Heart left ventricle (tissue), 13 donors: Measurements from ENCODE around the gene KPNB1.

Experiments
- POLR2A ChIP-seq, 2 donors: fragments of 450-650 bp; IDR thresholded peaks; one replicate each; pipeline ENCODE4 v1.6.1; 2017; ENCODE audit warnings: antibody characterized with exemption in 2 of 2, mild to moderate bottlenecking in 2 of 2, moderate library complexity in 2 of 2
- TF ChIP-seq, protein P1 (sequence below), 12 donors: fragments of 200-600 bp; sonication (generic) in 4 of 12; IDR thresholded peaks; one replicate each; pipeline versions ENCODE4 v1.5.0 to v1.8.0; 2018 to 2022; ENCODE audit warnings: antibody characterized with exemption in 12 of 12, mild to moderate bottlenecking in 5 of 12
- donor health status: ischemic (EF 13 %, LVEDD 7.1; RV severe dilation, severe dysfunction).
- donor health status: DM: no; HTN: yes; CAD: no.
- donor health status: DM: no; HTN: no; CAD: no.
- donor health status: ischemic (EF 25% LVEDD 6.9; RV normal size, moderate dysfunction).
- donor health status: ischemic (EF 25% LVEDD 5.7; RV mildly dilated, moderate dysfunction).
- donor health status: ischemic (EF 35%, LVEDD 5.7; RV mildly dilated, moderate dysfunction).
- donor health status: nonischemic (EF 11% LVEDD 7.7; RV severe dilation, severe dysfunction).
- donor health status: DM: yes; HTN: yes; CAD: no.
- donor health status: PGD.
- donor health status: ischemic (EF 29% LVEDD 5.4; RV normal size, mild dysfunction).
- donor health status: nonischemic (EF 23%, LVEDD 6.1; RV moderate dilation, normal function).

GRCh38 chr17:47669081-47669480, 19.4 kb downstream of the KPNB1 start:
- TF ChIP-seq, protein P1, sequence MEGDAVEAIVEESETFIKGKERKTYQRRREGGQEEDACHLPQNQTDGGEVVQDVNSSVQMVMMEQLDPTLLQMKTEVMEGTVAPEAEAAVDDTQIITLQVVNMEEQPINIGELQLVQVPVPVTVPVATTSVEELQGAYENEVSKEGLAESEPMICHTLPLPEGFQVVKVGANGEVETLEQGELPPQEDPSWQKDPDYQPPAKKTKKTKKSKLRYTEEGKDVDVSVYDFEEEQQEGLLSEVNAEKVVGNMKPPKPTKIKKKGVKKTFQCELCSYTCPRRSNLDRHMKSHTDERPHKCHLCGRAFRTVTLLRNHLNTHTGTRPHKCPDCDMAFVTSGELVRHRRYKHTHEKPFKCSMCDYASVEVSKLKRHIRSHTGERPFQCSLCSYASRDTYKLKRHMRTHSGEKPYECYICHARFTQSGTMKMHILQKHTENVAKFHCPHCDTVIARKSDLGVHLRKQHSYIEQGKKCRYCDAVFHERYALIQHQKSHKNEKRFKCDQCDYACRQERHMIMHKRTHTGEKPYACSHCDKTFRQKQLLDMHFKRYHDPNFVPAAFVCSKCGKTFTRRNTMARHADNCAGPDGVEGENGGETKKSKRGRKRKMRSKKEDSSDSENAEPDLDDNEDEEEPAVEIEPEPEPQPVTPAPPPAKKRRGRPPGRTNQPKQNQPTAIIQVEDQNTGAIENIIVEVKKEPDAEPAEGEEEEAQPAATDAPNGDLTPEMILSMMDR (IDR thresholded peaks at IDR 0.05), result no peak
- TF ChIP-seq POLR2A (IDR thresholded peaks at IDR 0.05), result no peak
